Naive thymus-derived CD4-positive, alpha-beta T cell (primary cell): Measurements from ENCODE around the gene DDAH1. TPM values are rescaled to one million over a fixed set of nuclear protein-coding genes. Genes with fewer than 3 reads are reported as not detected.
"Not testable (repeated sequence)": the region's sequence is repeated elsewhere in the genome, so short reads cannot be mapped to it uniquely, and the experiment has no call there.

Experiments
- ATAC-seq: fragments of 150-1000 bp; cut with Tn5 transposase; 2 replicates; pipeline ENCODE4 v1.10.0; 2021; ENCODE audit warnings: mild to moderate bottlenecking, moderate library complexity
- CTCF ChIA-PET: fragments of 350-600 bp; sonication (Branson Sonifier 250); formaldehyde crosslinking; loops from one replicate; lab custom pipeline; 2021; ENCODE audit warnings: antibody characterized with exemption; lab: Charles Lee
- POLR2A ChIA-PET: fragments of 350-600 bp; sonication (Branson Sonifier 250); formaldehyde crosslinking; loops from one replicate; lab custom pipeline; 2021; ENCODE audit warnings: antibody characterized with exemption, inconsistent platforms; lab: Charles Lee
- DNase-seq, 9 donors: peaks; one replicate each; pipeline versions ENCODE4 v3.0.0 to v3.0.0-alpha.2; 2020 to 2022; ENCODE audit warnings: mixed read lengths in 1 of 9
- H3K27ac ChIP-seq: one replicate; pipeline ENCODE4 v1.7.0; 2013; ENCODE audit warnings: mild to moderate bottlenecking, low read depth, low read length, moderate library complexity
- H3K27me3 ChIP-seq, 2 donors: one replicate each; pipeline ENCODE4 v1.7.0; 2013; ENCODE audit warnings: low read length in 2 of 2, mild to moderate bottlenecking in 2 of 2, moderate library complexity in 2 of 2; ENCODE audit not compliant: control insufficient read depth in 2 of 2, insufficient read depth in 2 of 2
- H3K36me3 ChIP-seq, 3 experiments: 1 replicate in 2 of 3; 2 replicates in 1 of 3; pipeline ENCODE4 v1.7.0; 2013; ENCODE audit warnings: low read length in 3 of 3, mild to moderate bottlenecking in 3 of 3, moderate library complexity in 1 of 3; ENCODE audit not compliant: insufficient read depth in 3 of 3, control insufficient read depth in 2 of 3
- H3K4me1 ChIP-seq, 2 donors: one replicate each; pipeline ENCODE4 v1.7.0; 2013; ENCODE audit warnings: low read length in 2 of 2, mild to moderate bottlenecking in 2 of 2, moderate library complexity in 1 of 2; ENCODE audit not compliant: control insufficient read depth in 2 of 2, insufficient read depth in 2 of 2
- H3K4me3 ChIP-seq: 2 replicates; pipeline ENCODE4 v1.7.0; 2013; ENCODE audit warnings: mild to moderate bottlenecking, low read length
- H3K9me3 ChIP-seq, 3 experiments: 1 replicate in 2 of 3; 2 replicates in 1 of 3; pipeline ENCODE4 v1.7.0; 2013; ENCODE audit warnings: low read length in 3 of 3; ENCODE audit not compliant: control insufficient read depth in 2 of 3
- H3K27ac Mint-ChIP-seq, 9 donors: one replicate each; pipeline ENCODE4 v1.8.0; 2020 to 2022; ENCODE audit warnings: mixed read lengths in 9 of 9, mild to moderate bottlenecking in 8 of 9, moderate library complexity in 5 of 9, inconsistent platforms in 2 of 9
- H3K27me3 Mint-ChIP-seq, 5 donors: one replicate each; pipeline ENCODE4 v1.8.0; 2021 to 2022; ENCODE audit warnings: mixed read lengths in 5 of 5, mild to moderate bottlenecking in 1 of 5
- H3K36me3 Mint-ChIP-seq, 5 donors: one replicate each; pipeline ENCODE4 v1.8.0; 2020 to 2022; ENCODE audit warnings: mixed read lengths in 5 of 5, mild to moderate bottlenecking in 3 of 5, inconsistent platforms in 1 of 5
- H3K4me1 Mint-ChIP-seq, 7 donors: one replicate each; pipeline ENCODE4 v1.8.0; 2020 to 2022; ENCODE audit warnings: mixed read lengths in 7 of 7, mild to moderate bottlenecking in 3 of 7, inconsistent platforms in 1 of 7
- H3K4me3 Mint-ChIP-seq, 10 donors: one replicate each; pipeline ENCODE4 v1.8.0; 2020 to 2022; ENCODE audit warnings: mild to moderate bottlenecking in 10 of 10, mixed read lengths in 10 of 10, moderate library complexity in 6 of 10, inconsistent platforms in 2 of 10
- H3K9me3 Mint-ChIP-seq, 11 donors: one replicate each; pipeline ENCODE4 v1.8.0; 2020 to 2022; ENCODE audit warnings: mixed read lengths in 11 of 11, mild to moderate bottlenecking in 4 of 11, inconsistent platforms in 1 of 11, moderate library complexity in 1 of 11
- intact Hi-C, 2 donors: fragments of 100-400 bp; cut with micrococcal nuclease; formaldehyde crosslinking; loops; one replicate each; pipeline ENCODE4 v1.15.1; 2023
- polyA plus RNA-seq, 2 donors: library from polyadenylated mRNA; unstranded; fragments of 300-500 nt; fragmentation: Illumina TruSeq; gene quantifications; one replicate each; pipeline ENCODE4 v1.2.3, GENCODE V29; 2021
- total RNA-seq, 6 experiments: library from RNA in 5 of 6; stranded (reverse) in 5 of 6; gene quantifications; 1 replicate in 5 of 6; 2 replicates in 1 of 6; pipeline ENCODE4 v1.2.3 and lab custom pipeline; 2021 to 2026

DDAH1 gene
- total and polyA plus RNA-seq, 7 experiments from 2014 or later = 0.08 TPM; not detected in 6

DNA sequence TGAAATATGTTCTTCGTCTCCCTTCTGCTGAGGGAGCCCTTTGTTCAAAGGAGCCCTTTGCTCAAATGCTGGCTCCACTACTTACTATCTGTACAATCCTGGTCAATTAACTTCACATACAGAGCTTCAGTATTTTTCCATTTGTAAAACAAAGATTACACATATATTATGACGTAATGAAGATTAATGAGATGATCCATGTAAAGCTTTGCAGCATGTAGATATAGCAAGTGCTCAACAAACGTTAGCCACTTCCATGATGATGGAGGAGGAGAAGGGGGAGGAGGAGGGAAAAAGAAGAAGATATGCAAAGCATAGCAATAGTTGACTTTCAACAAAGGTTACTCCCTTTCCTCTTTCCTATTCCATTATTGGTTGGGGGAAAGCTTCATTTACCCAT, 10.1 kb upstream of the DDAH1 start:
- intact Hi-C loops = no loop called here
- no peak overlapping the region for H3K27ac Mint-ChIP-seq
- DNase-seq = no peak
- no peaks in the 10 kb centered on the region for H3K36me3 ChIP-seq
- peaks cover 0 to 10% (median 1%) of the 10 kb centered on the region in 11 donors for H3K9me3 Mint-ChIP-seq
- no peak for ATAC-seq
- no peak overlapping the region for H3K27ac ChIP-seq
- no peak overlapping the region for H3K4me3 Mint-ChIP-seq
- H3K27me3 Mint-ChIP-seq = peaks cover 11 to 39% (median 26%) of the 10 kb centered on the region in 5 donors
- ChIA-PET POLR2A (no interaction called here), CTCF (no interaction called here)
- H3K27me3 ChIP-seq = no peaks in the 10 kb centered on the region
- H3K4me1 Mint-ChIP-seq = peaks cover 0 to 1% (median 0%) of the 10 kb centered on the region in 7 donors
- no peaks in the 10 kb centered on the region for H3K9me3 ChIP-seq
- H3K4me1 ChIP-seq = no peaks in the 10 kb centered on the region
- H3K36me3 Mint-ChIP-seq = no peaks in the 10 kb centered on the region
- no peak overlapping the region for H3K4me3 ChIP-seq

DNA sequence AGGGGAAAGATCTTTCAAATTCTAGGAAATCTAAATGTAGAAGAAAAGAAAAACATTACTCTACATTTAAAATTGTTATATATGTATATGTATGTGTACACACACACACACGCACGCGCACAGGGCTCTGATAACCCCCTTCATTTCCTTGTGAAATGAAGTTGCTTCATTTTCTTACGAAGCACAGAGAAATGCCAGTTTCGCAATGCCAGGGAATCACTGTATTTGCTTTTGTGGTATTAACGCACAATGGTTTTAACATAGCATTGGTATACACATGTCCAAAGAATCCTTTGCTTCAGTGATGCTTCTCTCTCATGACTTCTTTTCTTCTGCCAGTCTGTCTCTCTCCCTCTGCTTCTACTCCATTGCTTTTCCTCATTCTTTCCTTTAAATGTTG, 8.4 kb upstream of the DDAH1 start:
- H3K4me3 ChIP-seq = no peak overlapping the region
- H3K4me1 ChIP-seq = no peaks in the 10 kb centered on the region
- Mint-ChIP-seq H3K36me3 (no peaks in the 10 kb centered on the region), H3K4me3 (no peak overlapping the region), H3K4me1 (peaks cover 0 to 1% (median 0%) of the 10 kb centered on the region in 7 donors), H3K27me3 (peaks cover 18 to 44% (median 32%) of the 10 kb centered on the region in 5 donors), H3K9me3 (peaks cover 0 to 10% (median 2%) of the 10 kb centered on the region in 11 donors), H3K27ac (no peak overlapping the region)
- H3K9me3 ChIP-seq = no peaks in the 10 kb centered on the region
- intact Hi-C loops = no loop called here
- DNase-seq = no peak
- ChIA-PET CTCF (no interaction called here), POLR2A (no interaction called here)
- no peak overlapping the region for H3K27ac ChIP-seq
- H3K27me3 ChIP-seq = no peaks in the 10 kb centered on the region
- no peak for ATAC-seq
- no peaks in the 10 kb centered on the region for H3K36me3 ChIP-seq

DNA sequence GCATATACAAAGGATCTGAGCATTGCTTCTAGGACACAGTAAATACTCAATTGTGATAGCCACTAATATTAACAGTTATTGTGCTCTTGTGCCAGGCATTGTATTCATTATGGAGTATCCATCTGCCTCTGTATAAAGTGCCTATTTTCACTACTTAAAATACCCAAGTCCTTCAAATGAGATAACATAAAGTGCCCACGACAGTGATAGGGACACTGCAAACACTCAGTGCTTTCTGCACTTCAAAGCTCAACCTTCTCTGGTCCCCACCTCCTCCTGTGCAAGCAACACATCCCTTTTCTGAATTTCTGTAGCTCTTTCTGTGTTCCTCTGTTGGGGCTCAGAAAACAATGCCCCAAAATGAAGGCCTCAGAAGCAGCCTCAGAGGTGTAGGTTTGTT, 6.6 kb upstream of the DDAH1 start:
- Mint-ChIP-seq H3K36me3 (no peaks in the 10 kb centered on the region), H3K27me3 (peaks cover 26 to 49% (median 40%) of the 10 kb centered on the region in 5 donors), H3K27ac (no peak overlapping the region), H3K4me1 (peaks cover 0 to 1% (median 0%) of the 10 kb centered on the region in 7 donors), H3K4me3 (no peak overlapping the region), H3K9me3 (peaks cover 0 to 10% (median 2%) of the 10 kb centered on the region in 11 donors)
- Histone ChIP-seq H3K9me3 (no peaks in the 10 kb centered on the region), H3K27ac (no peak overlapping the region), H3K4me3 (no peak overlapping the region), H3K4me1 (no peaks in the 10 kb centered on the region), H3K27me3 (no peaks in the 10 kb centered on the region), H3K36me3 (no peaks in the 10 kb centered on the region)
- ATAC-seq (no peak), DNase-seq (no peak)
- intact Hi-C loops = no loop called here
- POLR2A ChIA-PET = interaction anchor here (0.5 kb wide), 1 partner anchor 105 kb away, joined by 3 read pairs; no protein-coding TSS in a partner anchor
- CTCF ChIA-PET = no interaction called here

DNA sequence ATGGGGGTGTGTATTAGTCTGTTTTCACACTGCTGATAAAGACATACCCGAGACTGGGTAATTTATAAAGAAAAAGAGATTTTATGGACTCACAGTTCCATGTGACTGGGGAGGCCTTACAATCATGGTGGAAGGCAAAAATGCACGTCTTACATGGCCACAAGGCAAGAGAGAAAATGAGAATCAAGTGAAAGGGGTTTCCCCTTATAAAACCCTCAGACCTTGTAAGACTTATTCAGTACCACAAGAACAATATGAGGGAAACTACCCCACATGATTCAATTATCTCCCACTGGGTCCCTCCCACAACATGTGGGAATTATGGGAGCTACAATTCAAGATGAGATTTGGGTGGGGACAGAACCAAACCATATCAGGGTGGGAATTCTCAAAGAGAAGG, 5.2 kb upstream of the DDAH1 start:
- H3K4me3 Mint-ChIP-seq, H3K36me3 ChIP-seq, H3K4me1 Mint-ChIP-seq, H3K27me3 ChIP-seq, H3K9me3 Mint-ChIP-seq, H3K27ac Mint-ChIP-seq, H3K27ac ChIP-seq, DNase-seq, ATAC-seq, H3K9me3 ChIP-seq, H3K4me1 ChIP-seq, CTCF ChIA-PET, POLR2A ChIA-PET, H3K36me3 Mint-ChIP-seq, intact Hi-C loops, H3K4me3 ChIP-seq: not testable (repeated sequence)
- peaks cover 39 to 50% (median 45%) of the 10 kb centered on the region in 5 donors for H3K27me3 Mint-ChIP-seq

DNA sequence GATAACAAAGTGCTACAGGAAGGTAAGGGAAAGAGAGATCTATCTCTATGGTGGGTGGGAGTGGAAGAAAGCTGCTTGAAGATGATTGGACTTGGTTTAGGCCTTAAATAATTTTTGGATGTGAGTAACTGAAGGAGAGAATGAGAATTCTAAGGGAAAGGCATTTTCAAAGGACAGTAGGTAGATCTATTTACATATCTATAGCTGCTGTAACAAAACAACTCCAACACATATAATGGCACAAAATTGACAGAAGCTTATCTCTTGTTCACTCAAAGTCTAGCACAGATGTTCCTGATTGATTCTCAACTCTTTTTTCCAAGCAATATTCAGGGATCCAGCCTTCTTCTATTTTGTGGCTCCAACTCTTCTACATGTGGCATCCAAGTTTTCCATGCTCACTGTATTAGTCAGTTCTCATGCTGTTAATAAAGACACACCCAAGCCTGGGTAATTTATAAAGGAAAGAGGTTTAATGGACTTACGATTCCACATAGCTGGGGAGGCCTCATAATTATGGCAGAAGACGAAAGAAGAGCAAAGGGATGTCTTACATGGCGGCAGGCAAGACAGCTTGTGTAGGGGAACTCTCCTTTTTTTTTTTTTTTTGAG, 3.1 kb upstream of the DDAH1 start:
- H3K9me3 ChIP-seq = no peaks in the 10 kb centered on the region
- H3K27me3 ChIP-seq = no peaks in the 10 kb centered on the region

DNA sequence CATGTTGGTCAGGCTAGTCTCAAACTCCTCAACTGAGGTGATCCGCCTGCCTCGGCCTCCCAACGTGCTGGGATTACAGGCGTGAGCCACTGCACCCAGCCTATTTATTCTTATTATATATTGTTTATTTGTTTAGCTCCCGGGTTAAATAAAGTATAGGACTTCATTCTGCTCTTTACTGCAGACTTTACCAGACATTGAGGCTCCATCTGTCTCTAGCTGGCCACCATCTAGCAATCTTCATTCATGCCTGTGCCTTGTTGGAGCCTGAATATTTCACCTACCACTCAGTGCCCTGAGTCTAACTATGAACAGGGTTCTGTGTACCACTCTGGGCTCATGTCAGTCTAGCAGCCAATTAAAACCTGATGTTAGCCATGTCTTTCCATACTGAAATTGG, 2.1 kb upstream of the DDAH1 start:
- Mint-ChIP-seq H3K27me3 (peaks cover 52 to 62% (median 59%) of the 10 kb centered on the region in 5 donors), H3K9me3 (peaks cover 0 to 8% (median 0%) of the 10 kb centered on the region in 11 donors), H3K4me3 (no peak overlapping the region), H3K36me3 (no peaks in the 10 kb centered on the region), H3K4me1 (peaks cover 5 to 11% (median 7%) of the 10 kb centered on the region in 7 donors), H3K27ac (no peak overlapping the region)
- no peak for DNase-seq
- CTCF ChIA-PET = no interaction called here
- Histone ChIP-seq H3K27ac (no peak overlapping the region), H3K36me3 (no peaks in the 10 kb centered on the region), H3K4me1 (no peaks in the 10 kb centered on the region), H3K9me3 (no peaks in the 10 kb centered on the region), H3K4me3 (no peak overlapping the region), H3K27me3 (peaks cover 0 to 2% of the 10 kb centered on the region in 2 donors)
- POLR2A ChIA-PET = no interaction called here
- ATAC-seq = no peak
- intact Hi-C loops = no loop called here

More for the DNA sequence above, 3.1 kb upstream of the DDAH1 start:
- no peak for ATAC-seq
- Histone ChIP-seq H3K27ac (no peak overlapping the region), H3K36me3 (no peaks in the 10 kb centered on the region), H3K4me3 (no peak overlapping the region), H3K4me1 (no peaks in the 10 kb centered on the region)
- Mint-ChIP-seq H3K4me3 (no peak overlapping the region), H3K4me1 (peaks cover 5 to 11% (median 7%) of the 10 kb centered on the region in 7 donors), H3K36me3 (no peaks in the 10 kb centered on the region), H3K27me3 (peaks cover 45 to 56% (median 49%) of the 10 kb centered on the region in 5 donors), H3K9me3 (peaks cover 0 to 8% (median 0%) of the 10 kb centered on the region in 11 donors), H3K27ac (no peak overlapping the region)
- CTCF ChIA-PET = no interaction called here
- intact Hi-C loops = no loop called here
- POLR2A ChIA-PET = no interaction called here
- DNase-seq = no peak

DNA sequence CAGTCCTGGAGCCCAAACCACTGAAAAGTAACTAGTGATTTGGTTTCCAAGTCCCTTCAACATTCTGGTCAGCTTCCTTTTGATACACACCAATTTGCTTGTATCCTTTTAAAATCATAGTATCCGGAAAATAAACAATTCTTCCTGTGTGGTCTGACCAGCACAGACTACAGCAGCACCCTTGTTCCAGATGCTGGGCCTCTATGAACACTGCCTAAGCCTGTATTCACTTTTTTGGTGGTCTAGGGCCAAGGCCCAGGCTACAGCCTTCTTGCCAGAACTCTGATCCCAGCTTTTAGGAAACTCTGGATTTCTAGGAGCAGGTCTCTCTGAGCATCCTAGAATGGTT, 801 bp upstream of the DDAH1 start:
- ATAC-seq = no peak
- H3K9me3 Mint-ChIP-seq = peaks cover 0 to 8% (median 0%) of the 10 kb centered on the region in 11 donors
- peaks cover 61 to 66% (median 64%) of the 10 kb centered on the region in 5 donors for H3K27me3 Mint-ChIP-seq
- POLR2A ChIA-PET = no interaction called here
- Histone ChIP-seq H3K36me3 (no peaks in the 10 kb centered on the region), H3K4me3 (no peak overlapping the region), H3K27ac (no peak overlapping the region), H3K4me1 (no peaks in the 10 kb centered on the region), H3K9me3 (no peaks in the 10 kb centered on the region), H3K27me3 (peaks cover 0 to 4% of the 10 kb centered on the region in 2 donors)
- CTCF ChIA-PET = no interaction called here
- DNase-seq = no peak
- peak overlapping the region in 9 of 10 donors; percentile 49 to 77 (median 64) for H3K4me3 Mint-ChIP-seq
- intact Hi-C loops = no loop called here
- H3K36me3 Mint-ChIP-seq = no peaks in the 10 kb centered on the region
- H3K4me1 Mint-ChIP-seq = peaks cover 5 to 11% (median 7%) of the 10 kb centered on the region in 7 donors
- no peak overlapping the region for H3K27ac Mint-ChIP-seq
